Fibroblast of gingiva (primary cell): Measurements from ENCODE around the gene MYBPHL.

Experiments
- DNase-seq: peaks from one replicate; pipeline ENCODE4 v3.0.0-alpha.2; 2011; ENCODE audit warnings: low read depth

The MYBPHL gene

DNA sequence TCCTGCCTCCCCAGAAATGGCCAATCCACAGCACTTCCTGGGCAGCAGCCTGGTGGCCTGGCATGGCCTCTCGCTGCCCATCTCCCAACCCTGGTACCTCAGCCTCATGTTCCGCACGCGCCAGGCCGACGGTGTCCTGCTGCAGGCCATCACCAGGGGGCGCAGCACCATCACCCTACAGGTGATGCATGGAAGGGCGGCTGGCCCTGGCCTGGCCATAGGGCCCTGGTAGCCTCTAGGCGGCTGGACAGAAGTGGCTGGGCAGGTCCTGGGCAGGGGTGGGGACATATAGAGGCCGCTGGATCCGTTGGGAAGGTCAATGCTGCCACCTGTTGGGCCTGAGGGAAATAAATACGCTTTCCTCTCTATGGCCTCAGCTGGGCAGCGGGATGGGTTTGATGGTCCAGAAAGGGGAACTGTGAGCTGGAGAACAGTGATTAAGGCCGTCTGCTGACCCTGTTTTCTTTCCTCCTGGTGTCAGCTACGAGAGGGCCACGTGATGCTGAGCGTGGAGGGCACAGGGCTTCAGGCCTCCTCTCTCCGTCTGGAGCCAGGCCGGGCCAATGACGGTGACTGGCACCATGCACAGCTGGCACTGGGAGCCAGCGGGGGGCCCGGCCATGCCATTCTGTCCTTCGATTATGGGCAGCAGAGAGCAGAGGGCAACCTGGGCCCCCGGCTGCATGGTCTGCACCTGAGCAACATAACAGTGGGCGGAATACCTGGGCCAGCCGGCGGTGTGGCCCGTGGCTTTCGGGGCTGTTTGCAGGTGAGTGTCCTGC, 43.0 kb downstream of the MYBPHL start:
- peak; percentile 76 for DNase-seq

DNA sequence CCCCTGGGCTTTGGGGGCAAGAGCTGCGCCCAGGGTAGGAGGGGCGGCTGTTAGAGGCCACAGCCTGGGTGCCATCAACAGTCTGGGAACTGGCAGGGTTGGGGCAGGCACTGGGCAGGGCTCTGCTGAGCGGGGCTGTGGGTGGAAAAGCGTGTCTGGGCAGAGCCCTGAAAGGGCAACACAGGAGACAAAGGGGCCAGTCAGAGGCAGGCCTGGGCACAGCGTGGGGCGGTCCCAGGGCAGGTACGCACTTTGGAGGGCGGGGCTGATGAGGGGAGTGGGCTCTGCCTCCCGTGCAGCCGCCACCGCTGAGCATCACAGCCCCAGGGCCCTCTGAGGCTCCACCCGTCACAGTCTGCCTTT, 43.6 kb downstream of the MYBPHL start:
- no peak for DNase-seq

DNA sequence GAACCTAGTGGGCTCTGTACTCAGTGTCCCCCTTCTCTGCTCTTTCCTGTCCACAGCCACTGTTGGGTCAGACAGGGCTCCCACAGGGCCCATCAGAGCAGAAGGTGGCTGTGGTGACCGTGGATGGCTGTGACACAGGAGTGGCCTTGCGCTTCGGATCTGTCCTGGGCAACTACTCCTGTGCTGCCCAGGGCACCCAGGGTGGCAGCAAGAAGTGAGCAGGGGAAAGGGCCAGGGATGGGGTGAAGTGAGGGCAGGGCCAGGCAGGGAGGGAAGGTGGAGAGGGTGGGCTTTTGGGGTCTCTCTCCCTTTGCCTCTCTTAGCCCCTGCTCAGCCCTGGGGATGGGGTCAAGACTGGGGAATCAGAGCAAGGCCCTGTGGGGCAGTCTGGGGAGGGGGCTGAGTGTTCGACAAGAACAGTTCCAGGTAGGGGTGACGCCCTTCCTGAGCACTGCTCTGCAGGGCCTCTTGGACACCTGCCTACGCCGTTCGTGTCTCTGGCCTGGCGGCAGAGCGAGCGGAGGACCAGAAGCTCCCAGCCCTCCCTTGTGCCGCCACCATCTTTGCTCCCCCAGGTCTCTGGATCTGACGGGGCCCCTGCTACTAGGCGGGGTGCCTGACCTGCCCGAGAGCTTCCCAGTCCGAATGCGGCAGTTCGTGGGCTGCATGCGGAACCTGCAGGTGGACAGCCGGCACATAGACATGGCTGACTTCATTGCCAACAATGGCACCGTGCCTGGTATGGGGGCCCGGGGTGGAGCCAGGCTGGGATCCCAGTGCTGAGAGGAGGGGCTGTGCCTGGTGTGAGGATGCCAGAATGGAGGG, 44.4 kb downstream of the MYBPHL start:
- DNase-seq = no peak

DNA sequence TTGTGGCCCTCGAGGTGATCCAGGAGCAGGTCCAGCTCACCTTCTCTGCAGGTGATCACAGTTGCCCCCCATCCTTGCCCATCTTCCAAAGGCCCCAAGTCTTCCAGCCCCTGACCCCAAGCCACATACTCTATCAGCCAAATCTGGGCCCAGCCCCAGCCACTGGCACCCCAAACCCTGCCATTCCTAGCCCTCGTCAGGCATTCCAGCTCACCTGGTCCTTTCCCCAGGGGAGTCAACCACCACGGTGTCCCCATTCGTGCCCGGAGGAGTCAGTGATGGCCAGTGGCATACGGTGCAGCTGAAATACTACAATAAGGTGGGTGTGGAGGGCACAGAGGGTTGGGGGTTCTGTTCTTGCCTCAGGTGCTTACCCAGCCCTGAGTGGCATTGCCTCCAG, 45.2 kb downstream of the MYBPHL start:
- no peak for DNase-seq

DNA sequence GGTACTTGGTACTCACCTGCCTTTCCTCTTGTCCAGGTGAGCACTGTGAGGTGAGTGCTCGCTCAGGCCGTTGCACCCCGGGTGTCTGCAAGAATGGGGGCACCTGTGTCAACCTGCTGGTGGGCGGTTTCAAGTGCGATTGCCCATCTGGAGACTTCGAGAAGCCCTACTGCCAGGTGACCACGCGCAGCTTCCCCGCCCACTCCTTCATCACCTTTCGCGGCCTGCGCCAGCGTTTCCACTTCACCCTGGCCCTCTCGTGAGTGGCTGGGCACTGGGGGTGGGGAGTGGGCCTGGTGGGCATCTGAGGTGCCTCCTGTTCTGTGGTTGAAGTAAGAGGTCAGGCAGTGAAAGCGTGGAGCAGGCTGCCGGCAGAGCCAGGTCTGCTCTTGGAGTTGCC, 45.8 kb downstream of the MYBPHL start:
- no peak for DNase-seq

DNA sequence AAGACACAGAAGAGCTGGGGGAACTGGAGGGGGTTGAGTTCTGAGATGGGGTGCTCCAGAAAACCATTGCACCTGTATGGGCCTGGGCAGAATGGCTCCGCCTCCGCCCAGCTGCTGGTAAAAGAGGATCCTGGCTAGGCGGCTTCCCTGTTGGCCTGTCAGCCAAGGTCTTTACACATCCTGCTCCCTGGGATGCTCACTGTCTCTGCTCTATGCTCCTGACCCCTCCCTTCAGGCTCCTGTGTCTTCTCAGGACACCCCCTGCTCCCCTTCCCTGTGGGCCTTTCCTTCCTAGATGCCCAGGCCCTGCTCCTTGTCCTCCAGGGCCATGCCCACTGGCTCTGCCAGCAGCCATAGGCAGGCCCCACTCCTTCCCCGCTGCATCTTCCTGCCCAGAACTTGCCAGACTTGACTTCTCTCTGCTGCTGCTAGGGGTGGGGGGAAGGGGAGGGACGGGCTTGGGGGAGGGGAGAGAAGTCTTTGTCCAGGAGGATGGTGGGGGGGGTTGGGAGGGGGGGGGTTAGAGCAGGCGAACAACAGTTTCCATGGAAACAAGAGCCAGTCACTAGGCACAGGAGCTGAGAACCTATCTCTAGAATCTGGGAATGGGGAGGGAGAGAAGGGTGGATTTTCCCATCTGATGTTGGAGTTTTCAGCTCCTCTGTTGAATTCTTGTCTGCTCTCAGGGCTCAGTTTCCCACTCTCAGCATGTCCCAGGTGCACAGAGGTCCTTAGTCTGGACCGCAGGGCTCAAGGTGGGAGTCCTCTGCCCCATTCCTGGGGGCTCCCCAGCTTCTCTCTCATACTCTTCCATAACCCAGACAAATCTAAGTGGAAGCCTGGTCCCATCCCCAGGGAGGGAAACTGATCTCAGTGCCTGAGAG, 46.9 kb downstream of the MYBPHL start:
- no peak for DNase-seq

DNA sequence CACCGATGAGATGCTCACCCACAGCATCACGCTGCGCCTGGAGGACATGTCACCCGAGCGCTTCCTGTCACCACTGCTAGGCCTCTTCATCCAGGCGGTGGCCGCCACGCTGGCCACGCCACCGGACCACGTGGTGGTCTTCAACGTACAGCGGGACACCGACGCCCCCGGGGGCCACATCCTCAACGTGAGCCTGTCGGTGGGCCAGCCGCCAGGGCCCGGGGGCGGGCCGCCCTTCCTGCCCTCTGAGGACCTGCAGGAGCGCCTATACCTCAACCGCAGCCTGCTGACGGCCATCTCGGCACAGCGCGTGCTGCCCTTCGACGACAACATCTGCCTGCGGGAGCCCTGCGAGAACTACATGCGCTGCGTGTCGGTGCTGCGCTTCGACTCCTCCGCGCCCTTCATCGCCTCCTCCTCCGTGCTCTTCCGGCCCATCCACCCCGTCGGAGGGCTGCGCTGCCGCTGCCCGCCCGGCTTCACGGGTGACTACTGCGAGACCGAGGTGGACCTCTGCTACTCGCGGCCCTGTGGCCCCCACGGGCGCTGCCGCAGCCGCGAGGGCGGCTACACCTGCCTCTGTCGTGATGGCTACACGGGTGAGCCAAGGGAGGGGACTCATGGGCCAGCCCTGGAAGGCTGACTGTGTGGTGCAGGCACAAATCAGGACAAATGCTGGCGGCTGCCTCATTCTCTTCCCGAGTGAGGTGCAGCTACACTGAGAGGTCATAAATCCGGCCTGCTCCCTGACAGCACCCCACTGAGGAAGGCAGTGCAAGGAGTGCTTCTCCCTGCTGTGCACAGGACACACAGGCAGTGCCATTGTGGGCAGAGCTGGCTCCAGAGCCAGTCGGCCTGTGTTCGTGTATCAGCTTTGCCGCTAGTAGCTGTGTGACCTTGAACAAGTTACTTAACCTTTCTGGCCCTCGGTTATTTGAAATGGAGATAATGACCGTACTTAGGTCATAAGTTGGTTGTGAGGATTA, 48.0 kb downstream of the MYBPHL start:
- no peak for DNase-seq

DNA sequence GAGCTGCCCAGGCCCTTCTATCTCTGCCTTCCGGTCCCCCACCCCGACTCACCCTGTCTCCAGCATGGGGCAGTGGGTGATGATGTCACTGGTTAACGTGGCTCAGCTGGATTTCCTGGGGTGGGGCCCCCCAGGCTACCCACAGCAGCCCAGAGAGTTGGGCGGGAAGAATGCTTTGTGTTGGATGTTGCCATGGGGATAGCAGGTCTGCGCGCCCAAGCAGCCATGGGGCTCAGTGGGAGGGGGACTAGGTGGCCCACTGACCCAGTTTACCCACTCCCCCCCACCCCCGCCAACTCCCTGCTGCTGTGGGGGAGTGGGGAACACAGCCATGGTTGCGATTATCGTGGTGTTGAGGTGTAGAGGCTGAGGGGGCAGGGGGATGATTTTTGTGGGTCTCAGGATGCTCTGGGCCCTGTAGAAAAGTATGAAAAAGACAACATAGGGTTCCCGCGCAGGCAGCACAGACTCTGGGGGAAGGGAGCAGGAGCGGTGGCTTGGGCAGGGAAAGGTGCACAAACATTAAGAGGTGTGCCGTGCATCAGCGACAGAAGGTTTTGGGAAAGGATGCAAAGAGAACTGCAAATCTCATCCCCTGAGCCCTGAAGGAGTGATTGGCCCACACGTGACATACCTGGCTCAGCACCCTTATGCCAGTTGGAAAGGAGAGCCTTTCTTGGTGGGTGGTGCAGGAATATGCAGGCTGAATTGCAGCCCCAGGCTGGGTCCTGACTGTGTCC, 49.0 kb downstream of the MYBPHL start:
- no peak for DNase-seq

DNA sequence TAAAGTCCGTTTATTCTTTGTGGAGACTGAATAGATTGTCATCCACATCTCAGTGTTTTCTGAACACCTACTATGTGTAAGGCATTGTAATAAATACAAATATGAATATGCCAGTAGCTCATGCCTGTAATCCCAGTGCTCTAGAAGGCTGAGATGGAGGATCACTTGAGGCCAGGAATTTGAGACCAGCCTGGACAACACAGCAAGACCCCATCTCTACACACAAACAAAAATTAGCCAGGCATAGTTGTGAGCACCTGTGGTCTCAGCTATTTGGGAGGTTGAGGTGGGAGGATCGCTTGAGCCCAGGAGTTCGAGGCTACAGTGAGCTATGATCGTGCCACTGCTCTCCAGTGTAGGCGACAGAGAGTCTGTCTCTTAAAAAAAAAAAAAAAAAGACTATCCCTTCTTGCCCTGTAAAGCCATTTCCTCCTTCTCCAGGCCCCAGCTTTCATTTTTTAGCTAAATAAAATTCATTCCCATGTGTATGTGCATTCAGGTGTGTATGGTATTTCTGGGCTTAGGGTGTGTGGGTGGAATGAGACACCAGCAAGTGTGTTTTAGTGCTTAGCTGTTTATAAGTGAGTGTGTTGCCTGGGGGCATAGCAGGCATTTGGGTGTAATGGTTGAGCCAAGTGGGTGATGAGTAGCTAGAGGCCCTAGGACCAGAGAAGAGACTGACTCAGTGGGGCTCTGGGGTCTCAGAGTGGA, 49.7 kb downstream of the MYBPHL start:
- no peak for DNase-seq

DNA sequence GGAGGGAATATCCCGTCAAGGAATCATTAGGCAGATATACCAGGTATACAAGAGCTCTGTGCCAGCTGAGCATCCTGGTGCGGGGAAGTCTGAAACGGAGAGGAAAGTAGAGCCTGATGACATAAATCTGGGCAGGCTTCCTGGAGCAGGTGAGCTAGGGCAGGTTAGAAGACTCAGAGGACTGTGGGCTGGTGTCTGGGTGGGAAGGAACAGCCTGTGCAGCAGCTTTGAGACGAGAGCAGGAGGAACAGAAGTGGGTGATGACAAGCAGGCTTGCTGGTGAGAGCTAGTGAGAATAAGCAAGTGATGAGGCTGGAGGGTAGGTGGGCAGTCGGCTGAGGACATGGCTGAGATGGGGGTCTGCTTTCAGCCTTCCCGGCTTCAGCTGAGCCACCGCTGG, 50.7 kb downstream of the MYBPHL start:
- no peak for DNase-seq

DNA sequence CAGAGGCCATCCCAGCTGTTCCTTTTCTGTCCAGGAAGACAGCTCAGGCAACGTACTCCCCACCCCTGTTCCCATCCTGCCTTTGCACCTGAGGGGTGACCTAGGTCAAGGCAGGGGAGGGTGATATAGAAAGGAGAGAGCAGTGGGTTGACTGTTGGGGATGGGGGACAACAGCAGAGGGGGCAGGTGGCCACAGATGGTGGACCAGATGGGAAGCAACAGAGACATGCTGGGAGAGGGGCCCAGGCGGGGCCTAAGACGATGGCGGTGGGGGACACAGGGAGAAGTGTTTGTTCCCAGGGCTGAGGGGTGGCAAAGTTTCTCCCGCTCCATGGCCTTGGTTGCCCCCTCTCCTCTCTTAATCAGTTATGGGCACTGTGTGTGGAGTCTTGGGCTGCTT, 51.1 kb downstream of the MYBPHL start:
- DNase-seq = no peak

DNA sequence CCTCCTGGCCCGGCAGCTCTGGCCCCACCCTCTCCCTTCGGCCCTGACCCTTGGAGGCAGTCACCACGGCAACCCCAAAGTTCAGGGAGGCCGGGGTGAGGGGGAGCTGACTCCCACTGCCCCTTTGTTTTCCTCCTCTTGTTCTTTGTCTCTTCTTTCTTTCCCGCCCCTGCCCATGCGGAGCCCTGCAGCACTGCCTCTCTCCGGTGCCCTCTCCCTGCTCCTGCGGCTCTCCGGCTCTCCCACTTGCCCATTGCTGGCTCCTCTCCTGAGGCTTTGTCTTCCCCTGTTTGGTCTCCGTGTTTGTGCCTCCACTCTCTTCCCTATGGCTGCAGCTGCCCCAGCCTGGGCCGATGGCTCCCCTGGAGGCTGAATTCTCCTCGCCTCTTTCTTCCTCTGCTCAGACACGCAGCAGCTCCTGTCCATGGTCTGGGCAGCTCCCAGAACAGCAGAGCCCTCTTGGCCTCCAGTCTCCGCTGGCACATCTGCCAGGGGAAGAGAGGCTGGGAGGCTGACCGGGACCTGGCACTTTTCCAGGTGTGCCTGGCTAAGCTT, 51.6 kb downstream of the MYBPHL start:
- no peak for DNase-seq

DNA sequence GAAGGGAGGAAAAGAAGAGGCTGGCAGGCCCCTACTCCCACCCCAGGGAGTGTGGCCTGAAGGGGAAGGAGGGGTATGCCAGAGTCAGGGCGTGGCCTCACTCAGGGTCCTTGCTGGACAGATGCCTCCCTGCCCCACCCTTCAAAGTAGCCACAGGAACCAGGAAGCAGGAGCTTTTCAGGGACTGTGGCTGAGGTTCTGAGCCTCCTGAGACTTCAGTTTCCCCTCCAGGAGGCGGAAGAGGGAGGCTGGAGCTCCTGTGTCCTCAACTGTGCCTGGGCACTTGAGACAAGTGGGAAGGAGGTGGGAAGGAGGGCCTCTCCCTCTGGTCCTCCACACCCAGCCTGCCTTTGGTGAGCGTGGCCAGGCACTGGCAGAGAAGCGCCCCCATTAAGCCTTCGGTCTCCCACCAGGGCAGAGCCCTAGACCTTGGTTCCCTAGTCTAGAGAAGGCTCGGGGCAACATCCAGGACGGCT, 52.2 kb downstream of the MYBPHL start:
- no peak for DNase-seq

DNA sequence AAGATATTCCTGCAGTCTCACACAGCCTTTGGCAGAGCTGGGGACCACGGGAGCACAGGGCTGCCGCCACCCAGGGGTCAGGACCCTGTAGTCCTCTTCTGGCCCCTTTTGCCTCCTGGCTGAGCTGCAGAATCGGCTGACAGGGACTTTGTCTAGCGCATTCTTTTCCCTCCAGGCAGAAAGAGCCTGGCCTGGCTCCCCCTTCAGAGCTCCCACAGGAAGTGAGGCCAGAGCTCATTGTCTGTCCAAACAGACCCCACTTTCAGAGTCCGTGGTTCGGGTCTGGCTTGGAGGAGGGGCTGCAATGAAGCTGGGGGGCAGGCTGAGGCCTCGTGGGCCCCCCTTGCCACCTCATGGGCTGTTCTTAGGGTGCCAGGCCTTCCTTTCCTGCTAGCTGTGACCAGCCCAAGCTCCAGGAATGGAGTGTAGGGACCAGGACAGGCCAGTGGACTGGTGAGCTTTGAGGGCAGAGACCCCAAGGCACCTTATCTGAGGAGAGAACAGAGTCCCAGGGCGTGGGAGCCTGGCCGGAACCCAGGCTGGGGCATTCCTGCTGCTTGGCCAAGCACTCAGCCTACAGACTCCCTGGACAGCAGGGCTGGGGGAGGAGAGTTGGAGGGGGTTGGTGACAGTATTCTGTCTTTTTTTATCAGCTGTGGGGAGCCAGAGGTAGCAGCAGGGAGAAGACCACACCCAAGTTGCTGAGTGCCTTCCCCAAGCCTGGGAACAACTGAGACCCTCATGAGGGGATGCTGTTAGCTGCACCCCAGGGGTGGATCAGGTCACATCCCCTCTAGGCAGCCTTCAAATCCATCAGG, 52.8 kb downstream of the MYBPHL start:
- DNase-seq = no peak

DNA sequence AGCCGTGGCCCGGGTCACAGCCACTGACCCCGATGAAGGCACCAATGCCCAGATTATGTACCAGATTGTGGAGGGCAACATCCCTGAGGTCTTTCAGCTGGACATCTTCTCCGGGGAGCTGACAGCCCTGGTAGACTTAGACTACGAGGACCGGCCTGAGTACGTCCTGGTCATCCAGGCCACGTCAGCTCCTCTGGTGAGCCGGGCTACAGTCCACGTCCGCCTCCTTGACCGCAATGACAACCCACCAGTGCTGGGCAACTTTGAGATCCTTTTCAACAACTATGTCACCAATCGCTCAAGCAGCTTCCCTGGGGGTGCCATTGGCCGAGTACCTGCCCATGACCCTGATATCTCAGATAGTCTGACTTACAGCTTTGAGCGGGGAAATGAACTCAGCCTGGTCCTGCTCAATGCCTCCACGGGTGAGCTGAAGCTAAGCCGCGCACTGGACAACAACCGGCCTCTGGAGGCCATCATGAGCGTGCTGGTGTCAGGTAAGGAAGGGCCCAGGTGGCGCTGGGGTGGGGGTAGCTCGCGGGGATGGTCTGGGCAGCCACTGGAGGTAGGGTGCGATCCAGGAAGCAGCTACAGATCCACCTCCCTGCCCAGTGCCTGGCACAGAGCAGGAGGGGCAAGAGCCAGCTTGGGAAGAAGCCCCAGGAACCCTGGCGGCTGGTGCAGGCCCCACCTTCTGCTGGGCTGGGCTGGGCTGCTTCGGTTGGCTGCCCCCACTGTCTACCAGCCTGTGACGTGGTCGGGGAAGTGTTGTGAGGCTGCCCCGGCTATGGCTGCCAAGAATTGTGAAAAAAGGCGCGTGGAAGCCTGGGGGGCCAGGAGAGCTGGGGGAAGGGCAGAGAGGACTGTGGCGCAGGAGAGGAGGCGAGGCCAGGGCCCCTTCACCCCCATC, 53.7 kb downstream of the MYBPHL start:
- no peak for DNase-seq

DNA sequence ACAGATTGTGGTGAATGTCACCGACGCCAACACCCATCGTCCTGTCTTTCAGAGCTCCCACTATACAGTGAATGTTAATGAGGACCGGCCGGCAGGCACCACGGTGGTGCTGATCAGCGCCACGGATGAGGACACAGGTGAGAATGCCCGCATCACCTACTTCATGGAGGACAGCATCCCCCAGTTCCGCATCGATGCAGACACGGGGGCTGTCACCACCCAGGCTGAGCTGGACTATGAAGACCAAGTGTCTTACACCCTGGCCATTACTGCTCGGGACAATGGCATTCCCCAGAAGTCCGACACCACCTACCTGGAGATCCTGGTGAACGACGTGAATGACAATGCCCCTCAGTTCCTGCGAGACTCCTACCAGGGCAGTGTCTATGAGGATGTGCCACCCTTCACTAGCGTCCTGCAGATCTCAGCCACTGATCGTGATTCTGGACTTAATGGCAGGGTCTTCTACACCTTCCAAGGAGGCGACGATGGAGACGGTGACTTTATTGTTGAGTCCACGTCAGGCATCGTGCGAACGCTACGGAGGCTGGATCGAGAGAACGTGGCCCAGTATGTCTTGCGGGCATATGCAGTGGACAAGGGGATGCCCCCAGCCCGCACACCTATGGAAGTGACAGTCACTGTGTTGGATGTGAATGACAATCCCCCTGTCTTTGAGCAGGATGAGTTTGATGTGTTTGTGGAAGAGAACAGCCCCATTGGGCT, 54.5 kb downstream of the MYBPHL start:
- DNase-seq = no peak
